Measurements from ENCODE around the gene CEACAM20.
"Not testable (repeated sequence)": the region's sequence is repeated elsewhere in the genome, so short reads cannot be mapped to it uniquely, and the experiment has no call there.

CEACAM20 gene

DNA sequence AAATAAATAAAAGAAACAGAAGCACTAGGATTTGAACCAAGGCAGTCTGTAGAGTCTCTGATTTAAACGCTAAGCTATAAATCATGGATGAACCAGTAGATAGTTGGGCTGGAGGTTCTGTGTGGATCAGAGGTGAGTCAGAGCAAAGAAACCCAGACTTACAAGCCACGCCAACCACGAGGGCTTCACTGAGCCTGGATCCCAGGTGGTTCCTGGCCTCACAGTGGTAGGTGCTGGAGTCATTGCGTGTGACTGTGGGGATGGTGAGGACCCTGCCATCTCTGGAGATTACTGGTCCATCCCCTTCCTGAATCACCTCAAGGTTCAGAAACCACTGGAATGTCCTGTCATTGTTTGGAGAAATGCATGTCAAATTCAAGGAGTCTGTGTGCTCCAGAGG, 19.3 kb upstream of the CEACAM20 start:
- no peak for DNase-seq

DNA sequence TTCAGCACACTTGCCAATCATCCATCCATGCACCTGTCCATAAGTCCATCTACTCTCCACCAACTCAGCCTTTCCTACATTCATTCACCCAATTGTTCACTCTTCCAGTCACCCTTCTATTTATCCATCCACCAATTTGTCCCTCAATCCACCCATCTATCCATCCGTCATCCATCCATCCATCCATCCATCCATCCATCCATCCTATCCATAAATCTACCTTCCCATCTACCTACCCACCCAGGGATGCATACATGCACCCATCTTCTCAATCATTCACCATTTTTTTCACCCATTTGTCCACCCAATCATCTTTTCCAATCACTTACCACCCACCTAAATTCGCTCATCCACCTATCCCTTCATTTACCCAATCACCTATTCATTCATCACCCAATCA, 14.6 kb upstream of the CEACAM20 start:
- DNase-seq: no peak

DNA sequence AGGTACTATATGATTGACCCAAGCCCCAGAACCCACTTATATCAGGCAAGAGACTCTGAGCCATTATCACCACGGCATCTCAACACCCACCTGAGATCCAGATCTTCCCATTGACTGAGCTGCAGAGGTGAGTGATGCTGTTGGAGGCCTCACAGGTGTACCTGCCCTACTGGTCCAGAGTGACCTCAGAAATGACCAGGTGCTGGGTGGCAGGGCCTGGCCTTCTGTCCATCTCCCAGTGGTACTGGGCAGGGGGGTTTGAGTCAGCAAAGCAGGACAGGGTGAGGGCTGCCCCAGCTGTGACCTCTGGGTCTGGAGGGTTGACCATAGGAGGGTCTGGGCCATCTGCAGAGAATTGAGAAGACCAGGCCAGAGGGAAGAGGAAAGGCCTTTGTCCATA, 13.2 kb upstream of the CEACAM20 start:
- no peak for DNase-seq

DNA sequence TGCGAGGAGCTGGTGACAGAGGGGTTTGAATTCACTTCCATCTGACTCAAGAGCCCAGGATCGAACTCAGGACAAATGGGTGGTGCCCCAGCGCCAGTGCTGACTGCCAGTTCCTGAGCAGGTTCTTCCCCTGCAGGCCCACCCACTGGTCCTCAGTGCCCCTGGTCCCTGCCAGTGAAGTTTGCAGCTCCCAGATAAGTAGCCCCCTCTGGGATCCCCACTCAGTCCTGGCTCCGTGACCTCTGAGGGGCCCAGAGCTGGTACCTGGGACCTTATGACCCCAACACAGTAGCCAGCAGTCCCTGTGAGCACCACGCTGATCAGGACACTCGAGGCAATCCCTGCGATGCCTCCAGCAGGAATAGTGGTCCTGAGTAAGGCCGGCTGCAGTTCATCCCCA, 11.3 kb upstream of the CEACAM20 start:
- DNase-seq: no peak

DNA sequence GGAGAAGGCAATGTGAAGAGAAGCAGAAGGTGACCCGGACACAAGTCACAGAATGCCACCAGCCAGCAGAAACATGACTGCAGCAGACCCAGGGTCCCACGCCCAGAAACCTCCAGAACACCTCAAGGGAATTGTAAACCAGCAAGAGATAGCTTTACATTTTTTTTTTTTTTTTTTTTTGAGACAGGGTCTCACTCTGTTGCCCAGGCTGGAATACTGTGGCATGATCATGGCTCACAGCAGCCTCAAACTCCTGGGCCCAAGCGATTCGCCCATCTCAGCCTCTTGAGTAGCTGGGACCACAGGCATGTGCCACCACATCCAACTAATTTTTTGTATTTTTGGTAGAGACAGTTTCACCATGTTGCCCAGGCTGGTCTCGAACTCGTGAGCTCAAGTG, 10.5 kb upstream of the CEACAM20 start:
- DNase-seq: no peak

DNA sequence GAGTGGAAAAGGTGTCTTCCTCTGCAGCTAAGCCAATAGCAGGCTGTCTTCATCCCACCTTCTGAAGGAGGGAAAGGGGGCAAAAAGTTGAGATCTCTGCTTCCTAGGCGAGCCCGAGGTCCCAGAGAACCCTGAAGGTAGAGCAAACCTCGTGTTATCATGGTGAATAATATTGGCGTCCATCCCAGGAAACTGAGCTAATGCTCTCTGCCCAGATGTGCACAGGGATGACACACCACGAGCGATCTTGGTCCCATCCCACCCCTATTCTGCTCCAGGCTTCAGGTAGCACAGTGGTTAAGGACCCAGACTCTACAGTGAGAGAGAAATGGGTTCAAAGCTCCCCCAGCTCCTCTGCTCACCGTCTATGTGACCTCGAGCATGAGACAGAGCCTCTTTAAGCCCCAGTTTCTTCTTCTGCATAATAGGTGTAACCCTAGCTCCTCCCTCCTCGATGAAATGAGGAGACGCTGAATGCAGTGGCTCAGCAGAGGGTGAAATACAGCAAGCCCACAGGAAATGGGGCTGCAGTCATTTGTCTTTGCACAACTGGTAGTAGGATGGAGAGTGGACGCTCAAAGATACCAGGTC, 9.9 kb upstream of the CEACAM20 start:
- DNase-seq: no peak

DNA sequence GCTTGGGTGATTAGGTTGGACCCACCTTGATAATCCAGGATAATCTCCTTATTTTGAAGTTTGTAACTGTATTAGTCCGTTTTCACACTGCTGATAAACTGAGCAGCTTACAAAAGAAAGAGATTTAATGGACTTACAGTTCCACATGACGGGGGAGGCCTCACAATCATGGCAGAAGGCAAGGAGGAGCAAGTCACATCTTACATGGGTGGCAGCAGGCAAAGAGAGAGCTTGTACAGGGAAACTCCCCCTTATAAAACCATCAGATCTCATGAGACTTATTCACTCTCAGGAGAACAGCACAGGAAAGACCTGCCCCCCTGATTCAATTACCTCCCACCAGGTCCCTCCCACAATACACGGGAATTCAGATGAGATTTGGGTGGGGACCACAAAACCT, 5.9 kb upstream of the CEACAM20 start:
- DNase-seq: not testable (repeated sequence)

DNA sequence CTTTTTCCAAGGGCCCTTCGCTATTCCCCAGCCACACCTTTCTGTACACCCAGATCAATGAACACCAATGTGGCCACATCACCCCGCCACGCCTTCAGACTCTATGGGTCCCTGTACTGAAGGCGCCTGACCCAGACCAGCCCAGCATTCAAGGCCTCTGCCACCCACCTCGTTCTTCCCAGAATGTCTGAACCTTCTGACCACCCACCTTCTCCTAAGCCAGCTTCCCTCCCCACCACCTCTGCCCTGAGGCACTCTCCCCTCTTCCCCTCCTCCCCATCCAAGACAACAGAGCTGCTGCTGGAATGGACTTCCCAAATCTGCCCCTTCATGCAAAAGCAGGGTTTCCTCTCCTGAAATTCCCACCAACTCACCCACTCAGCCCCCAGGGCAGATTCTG, 3.3 kb upstream of the CEACAM20 start:
- DNase-seq: no peak

DNA sequence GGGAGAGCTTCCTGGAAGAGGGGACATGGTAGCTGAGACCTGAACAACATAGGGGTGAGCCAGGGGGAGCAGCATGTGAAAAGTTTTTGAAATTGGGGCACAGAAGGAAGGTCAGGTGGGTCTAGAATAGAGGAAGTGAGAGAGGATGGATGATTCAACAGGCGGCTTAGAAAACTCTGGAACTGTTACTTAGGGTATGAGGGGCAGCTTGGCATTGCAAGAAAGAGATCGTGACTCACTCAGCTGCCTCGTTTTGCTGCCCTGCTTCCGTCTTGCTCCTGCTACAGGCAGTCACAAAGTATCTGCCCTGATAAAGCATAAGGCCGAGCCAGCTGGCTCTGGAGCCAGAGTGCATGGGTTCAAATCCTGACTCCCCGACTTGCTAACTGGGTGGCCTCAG, 1.3 kb upstream of the CEACAM20 start:
- peak in 1 of 2 donors; percentile 1 for DNase-seq

DNA sequence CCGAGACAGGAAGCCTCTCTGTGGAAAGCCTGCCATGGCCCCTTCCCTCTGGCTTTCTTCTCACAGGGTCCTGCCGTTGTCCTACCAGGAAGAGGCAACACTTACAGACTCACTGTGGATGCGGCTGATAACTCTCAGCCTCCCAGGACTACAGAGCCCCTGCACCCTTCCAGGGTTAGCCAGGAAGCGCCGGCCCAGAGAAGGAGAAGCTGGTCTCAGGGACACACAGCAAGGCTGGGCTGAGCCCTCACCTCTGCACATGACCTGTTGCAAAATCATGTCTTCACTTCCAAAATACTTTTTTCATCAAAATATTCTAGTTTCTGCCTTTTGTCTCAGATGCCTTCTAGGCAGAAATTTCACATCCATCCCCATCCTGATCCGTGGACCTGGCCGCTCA, 1.9 kb downstream of the CEACAM20 start:
- DNase-seq: no peak

DNA sequence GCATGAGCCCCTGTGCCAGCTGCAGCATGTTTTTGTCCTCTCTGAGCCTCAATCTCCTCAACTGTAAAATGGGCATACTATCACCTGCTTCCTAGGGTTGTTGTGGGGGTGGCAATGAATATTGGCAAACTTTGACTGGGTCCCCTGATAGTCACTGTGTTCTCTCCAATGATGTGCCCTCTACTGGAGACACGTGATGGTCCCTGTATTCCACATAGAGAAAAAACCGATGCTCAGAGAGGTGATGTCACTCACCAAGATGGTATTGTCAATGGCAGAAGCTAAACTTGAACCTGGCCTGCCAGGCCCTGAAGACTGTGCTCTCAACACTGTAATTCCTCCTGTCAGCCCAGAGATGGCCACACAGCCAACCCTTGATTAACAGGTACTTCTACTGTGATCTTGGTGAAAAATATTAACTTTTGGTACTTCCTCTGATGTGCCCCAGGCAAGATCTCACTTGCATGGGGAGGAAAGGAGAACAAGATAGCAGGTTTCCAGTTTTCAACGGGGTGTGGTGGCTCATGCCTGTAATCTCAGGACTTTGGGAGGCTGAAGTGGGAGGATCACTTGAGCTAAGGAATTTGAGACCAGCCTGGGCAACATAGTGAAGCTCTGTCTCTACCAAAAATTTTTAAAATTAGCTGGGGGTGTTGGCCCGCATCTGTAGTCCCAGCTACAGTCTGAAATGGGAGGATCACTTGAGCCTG, 3.6 kb downstream of the CEACAM20 start:
- no peak for DNase-seq

DNA sequence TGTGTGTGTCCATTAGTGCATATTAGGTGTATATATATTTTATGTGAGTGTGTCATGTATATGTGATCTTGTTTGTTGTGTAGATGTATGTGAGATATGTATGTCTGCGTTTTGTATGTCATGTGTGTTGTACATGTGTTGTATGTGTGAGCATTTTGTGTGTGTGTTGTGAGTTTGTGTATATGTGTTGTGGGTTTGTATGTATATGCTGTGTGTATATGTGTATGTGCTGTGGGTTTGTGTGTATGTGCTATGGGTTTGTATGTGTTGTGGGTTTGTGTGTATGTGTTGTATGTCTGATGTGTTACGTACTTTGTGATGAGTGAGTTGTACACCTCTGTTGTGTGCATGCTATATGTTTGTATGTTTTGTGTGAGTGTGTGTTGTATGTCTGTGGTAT, 8.1 kb downstream of the CEACAM20 start:
- no peak for DNase-seq

DNA sequence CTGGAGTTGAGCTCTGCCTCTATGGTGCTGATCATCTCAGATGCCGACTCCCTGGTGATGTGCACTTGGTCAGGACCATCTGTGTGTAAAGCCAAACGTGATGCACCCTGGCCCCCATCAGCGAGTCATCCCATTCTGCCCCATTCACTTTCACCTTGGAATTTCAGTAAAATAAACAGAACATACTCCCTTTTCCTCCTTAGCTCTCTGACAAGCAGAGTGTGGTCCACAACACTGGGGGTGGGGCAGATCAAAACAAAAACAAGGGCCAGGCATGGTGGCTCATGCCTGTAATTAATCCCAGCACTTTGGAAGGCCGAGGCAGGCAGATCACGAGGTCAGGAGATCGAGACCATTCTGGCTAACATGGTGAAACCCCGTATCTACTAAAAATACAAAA, 12.3 kb downstream of the CEACAM20 start:
- no peak for DNase-seq

DNA sequence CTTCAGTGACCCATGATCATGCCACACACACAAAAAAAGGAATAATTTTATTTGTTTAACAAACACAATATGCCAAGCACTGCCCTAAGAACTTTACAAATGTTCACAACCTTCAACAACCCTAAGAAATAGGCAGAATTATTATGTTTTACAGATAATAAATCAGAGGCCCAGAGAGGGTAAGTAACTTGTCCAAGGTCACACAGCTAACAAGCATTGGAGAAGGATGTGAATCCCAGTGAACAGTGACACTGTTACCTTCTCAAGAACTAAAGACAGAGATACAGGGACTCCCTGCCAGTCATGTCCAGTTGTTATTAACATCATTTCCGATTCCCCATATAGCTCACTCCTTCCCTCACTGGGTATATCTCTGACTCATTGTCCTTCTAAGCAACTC, 13.6 kb downstream of the CEACAM20 start:
- no peak for DNase-seq

DNA sequence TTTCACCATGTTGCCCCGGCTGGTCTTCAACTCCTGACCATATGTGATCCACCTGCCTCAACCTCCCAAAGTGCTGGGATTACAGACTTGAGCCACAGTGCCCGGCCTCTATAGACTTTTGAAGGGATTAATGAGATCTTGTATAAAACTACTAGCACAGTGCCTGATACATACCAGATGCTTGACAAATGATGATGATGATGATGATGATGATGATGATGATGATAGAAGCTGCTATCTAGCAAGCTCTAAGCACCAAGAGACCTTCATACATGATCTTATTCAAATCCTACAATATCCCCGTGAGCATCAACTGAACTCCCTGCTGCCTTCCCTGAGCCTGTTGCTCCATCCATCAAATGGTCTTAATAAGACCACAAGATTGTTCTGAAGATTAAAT, 14.4 kb downstream of the CEACAM20 start:
- no peak for DNase-seq

DNA sequence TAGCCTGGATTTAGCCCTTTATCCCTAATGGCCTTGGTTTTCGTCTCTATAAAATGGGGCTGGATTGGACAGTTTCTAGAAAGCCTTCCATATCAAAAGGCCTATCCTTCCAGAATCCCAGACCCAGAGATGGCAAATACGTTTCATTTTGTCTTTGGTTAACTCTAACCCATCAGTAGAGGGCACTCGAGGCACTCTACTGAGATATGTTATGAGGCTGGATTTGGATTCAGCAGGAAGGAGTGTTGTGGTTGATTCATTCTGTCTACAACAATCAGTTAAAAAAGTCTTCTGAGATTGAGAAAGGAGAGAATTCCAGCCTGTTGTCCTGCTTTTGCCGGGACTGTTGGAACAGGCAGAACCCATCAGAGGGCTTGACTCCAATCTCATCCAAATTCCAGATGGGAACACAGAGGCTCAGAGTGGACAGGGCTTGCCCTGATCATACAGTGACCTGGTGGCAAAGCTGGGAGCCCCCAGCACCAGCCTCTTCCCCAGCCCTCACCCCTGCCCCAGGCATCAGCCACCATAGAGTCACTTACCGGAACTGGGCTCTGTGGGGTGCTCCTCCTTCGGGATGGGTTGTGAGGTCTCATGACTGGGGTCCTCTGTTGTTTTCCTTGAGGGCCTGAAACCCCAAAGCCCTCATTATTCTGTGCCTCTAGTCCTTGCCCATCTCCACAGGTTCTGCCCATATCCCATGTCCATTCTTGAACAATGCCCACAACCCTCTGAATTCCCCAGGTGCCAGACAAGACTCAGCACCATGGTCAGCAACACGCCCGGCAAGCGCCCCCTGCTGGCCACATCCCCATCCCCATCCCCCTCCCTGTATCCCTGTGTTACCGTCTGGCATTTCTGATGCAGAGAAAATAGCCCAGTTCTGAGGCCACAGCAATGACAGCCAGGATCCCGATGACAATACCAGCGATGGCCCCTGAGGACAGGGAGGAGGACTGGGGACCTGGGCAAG, 16.9 kb downstream of the CEACAM20 start:
- peak; percentile 16 to 22 for DNase-seq

DNA sequence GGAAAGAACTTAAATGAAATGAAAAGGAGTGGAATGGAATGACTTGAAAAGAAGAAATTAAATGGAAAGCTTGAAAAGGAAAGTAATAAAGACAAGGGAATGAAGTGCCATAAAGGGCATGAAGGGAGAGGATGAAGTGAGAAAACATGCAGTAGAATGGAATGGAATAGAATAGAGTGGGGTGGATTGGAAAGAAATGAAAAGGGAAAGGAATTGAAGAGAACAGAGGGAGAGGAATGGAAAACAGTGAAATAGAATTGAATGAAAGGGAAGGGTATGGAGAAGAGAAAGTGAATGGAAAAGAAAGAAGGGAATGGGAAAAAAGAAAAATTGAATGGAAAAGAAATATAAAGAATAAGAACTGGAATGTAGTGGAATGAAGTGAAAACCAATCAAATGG, 20.0 kb downstream of the CEACAM20 start:
- DNase-seq: no peak

DNA sequence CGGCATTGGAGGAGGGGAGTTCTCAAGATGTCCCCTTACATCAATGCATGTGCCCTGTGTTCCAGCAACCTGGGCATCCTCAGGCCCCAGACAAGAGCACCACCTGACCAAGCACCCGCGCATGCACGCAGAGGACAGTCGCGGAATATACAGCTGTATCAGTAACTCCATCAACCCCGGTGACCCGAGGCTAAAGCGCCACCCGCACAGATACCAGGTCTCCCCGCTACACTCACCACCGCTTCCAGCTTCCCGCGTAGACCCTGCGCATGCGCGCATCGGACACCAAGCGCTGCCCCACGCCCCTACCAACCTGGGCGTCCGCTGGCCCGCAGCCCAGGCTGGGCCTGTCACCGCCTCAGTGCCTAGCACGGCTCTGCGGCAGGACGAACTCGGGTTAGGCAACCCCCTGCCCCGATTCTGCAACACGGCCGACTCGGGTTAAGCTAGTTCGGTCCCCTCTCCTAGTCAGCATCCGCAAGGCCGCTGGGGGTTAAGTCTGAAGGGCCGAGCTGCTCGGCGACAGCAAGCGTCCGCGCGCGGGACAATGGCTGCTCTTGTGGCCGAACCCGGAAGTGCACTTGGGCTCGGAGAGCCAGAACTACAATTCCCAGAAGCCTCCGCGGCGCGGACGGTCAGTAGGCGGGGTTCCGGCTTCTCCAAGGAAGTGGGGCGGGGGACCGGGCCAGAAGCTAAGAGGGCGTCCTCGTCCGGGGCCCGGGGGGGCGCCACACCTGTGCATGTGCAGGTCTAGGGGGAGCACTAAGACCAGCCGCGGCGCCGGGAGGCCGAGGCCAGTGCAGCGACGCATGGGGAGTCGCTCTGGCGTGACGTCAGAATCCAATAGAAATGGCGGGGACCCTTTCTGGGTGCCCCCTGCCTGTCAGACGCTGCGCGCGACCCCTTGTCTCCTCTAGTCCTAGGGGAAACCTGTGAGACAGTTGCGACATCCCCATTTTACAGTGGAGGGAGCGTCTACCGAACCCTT, 29.2 kb downstream of the CEACAM20 start, which contains the start of gene ZNF180:
Gene ZNF180, minus strand, starts transcription at position 561 of the 988 bp plus-strand sequence. CDS start 3,188 bp downstream, outside the sequence.
- peak; percentile 96 to 97 for DNase-seq

DNA sequence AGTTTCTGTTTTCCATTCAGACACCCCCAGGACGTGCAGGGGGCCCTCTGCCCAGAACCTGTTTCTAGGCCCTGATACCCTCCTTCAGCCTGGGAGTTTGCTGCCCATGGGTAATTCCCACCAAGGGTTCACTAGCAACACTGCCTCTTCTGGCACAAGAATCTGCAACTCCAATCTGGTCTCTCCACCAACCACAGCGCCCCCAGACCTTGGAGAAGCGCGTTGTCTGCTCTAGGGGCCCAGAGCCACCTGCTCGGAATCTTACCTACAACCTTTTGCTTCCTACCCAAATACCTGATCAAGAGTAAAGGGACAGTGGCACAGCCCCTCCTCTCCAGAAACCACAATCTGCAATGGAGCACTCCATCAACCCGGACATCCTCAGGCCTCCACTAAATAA, 29.9 kb downstream of the CEACAM20 start:
- DNase-seq: no peak

DNA sequence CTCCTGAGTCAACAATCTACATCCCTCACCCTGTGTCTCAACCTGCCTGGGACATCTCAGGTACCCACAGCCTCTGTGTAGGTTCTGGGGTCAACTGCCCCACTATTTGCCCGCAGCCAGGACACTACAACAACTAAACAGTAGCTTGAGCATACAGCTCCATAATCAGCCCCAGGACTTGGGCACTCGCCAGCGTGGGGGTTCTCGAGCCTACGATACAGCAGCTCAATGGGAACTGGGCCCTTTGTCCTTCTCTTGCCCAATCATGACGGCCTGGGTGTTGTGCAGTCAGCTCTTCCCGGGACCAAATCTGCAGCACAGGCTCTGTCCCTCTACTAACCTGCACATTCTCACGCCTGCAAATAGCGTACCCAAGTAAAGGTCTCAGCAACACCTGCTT, 30.5 kb downstream of the CEACAM20 start:
- DNase-seq: no peak

DNA sequence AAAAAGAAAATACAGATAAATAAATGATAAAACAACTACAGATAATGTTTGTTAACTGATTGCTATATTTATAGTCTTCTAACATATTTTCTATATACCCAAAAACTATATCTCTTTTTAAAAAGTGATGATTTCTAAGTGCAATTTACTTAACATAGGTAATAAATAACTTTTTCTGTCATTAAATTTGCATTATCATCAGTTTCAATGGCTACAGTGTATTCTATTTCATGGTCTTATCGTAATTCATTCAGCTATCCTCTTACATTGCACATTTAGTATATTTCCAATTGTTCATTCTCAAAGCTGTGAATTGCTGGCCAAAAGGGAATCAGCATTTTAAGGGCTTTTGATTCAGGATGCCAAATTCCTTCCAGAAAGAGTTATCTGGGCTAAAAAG, 32.8 kb downstream of the CEACAM20 start:
- DNase-seq: no peak
